GM12878 (cell line): Measurements from ENCODE around the gene UBXN4. TPM values are rescaled to one million over a fixed set of nuclear protein-coding genes. Genes with fewer than 3 reads are reported as not detected.

Experiments used
- ATAC-seq: fragments of 200-7000 bp; cut with Tn5 transposase; 3 replicates; pipeline ENCODE4 v1.9.1; 2020; ENCODE audit warnings: mild to moderate bottlenecking, moderate library complexity
- BruUV-seq: library from RNA; stranded (reverse); fragments of 400-500 nt; replicated peaks from 2 replicates; lab custom pipeline; 2021; lab: Mats Ljungman, UMichigan
- CTCF ChIA-PET: fragments of 300-600 bp; sonication (Branson Sonifier 250); formaldehyde crosslinking; extraction: SDS; loops from one replicate; lab custom pipeline; 2021; ENCODE audit warnings: inconsistent platforms; lab: Yijun Ruan, JAX
- POLR2A ChIA-PET: fragments of 350-600 bp; formaldehyde crosslinking; extraction: SDS; loops from one replicate; lab custom pipeline; 2021; ENCODE audit warnings: inconsistent platforms; lab: Charles Lee
- RAD21 ChIA-PET: fragments of 300-600 bp; sonication (Branson Sonifier 250); formaldehyde crosslinking; loops from one replicate; lab custom pipeline; 2023; ENCODE audit warnings: antibody characterized with exemption; ENCODE audit not compliant: unreplicated experiment; lab: Charles Lee
- SMC1A ChIA-PET: fragments of 300-600 bp; sonication (Branson Sonifier 250); formaldehyde crosslinking; loops from one replicate; lab custom pipeline; 2023; ENCODE audit not compliant: unreplicated experiment, uncharacterized antibody; lab: Charles Lee
- DNase-seq: peaks from one replicate; pipeline ENCODE4 v3.0.0-alpha.2; 2011; ENCODE audit warnings: low read depth, low spot score
- FAIRE-seq: peaks from 3 replicates; lab custom pipeline; 2011; peaks lifted over from hg19 to GRCh38; lab: Jason Lieb, UNC
- H2AFZ ChIP-seq: 2 replicates; pipeline ENCODE4 v1.6.0; 2011; ENCODE audit warnings: low read depth, low read length, control low read depth; ENCODE audit not compliant: control insufficient read depth
- H3K27ac ChIP-seq: 2 replicates; pipeline ENCODE4 v1.5.1; 2011; ENCODE audit warnings: control low read depth; ENCODE audit not compliant: control insufficient read depth, insufficient read depth
- H3K27me3 ChIP-seq, 2 experiments: replicated peaks in 1 of 2; 2 replicates each; pipeline versions ENCODE4 v1.6.0 to v1.6.1; 2011; ENCODE audit warnings: low read length in 1 of 2; ENCODE audit not compliant: control insufficient read depth in 2 of 2, insufficient read depth in 2 of 2
- H3K36me3 ChIP-seq, 2 experiments: 2 replicates each; pipeline ENCODE4 v1.5.1; 2011; ENCODE audit warnings: low read length in 1 of 2; ENCODE audit not compliant: control insufficient read depth in 2 of 2, insufficient read depth in 2 of 2
- H3K4me1 ChIP-seq: 2 replicates; pipeline ENCODE4 v1.6.1; 2011; ENCODE audit warnings: mild to moderate bottlenecking, low read length, moderate library complexity, mixed read lengths; ENCODE audit not compliant: control insufficient read depth, insufficient read depth
- H3K4me2 ChIP-seq: 2 replicates; pipeline ENCODE4 v1.6.0; 2011; ENCODE audit warnings: control low read depth; ENCODE audit not compliant: control insufficient read depth, insufficient read depth
- H3K4me3 ChIP-seq: fragments of 200-600 bp; sonication (generic); 2 replicates; pipeline ENCODE4 v1.5.1; 2016
- H3K79me2 ChIP-seq: 2 replicates; pipeline ENCODE4 v1.6.0; 2011; ENCODE audit warnings: low read length; ENCODE audit not compliant: control insufficient read depth, insufficient read depth
- H3K9ac ChIP-seq: 2 replicates; pipeline ENCODE4 v1.8.0; 2011; ENCODE audit warnings: low read length, control low read depth, mixed read lengths; ENCODE audit not compliant: control insufficient read depth, insufficient read depth
- H3K9me3 ChIP-seq: replicated peaks from 3 replicates; pipeline ENCODE4 v1.5.1; 2011; ENCODE audit warnings: mild to moderate bottlenecking, low read length; ENCODE audit not compliant: control insufficient read depth, insufficient read depth
- H4K20me1 ChIP-seq: 2 replicates; pipeline ENCODE4 v1.6.0; 2011; ENCODE audit not compliant: control insufficient read depth, insufficient read depth
- BACH1 ChIP-seq: fragments of 450-650 bp; IDR thresholded peaks from 2 replicates; pipeline ENCODE4 v1.6.1; 2017; ENCODE audit warnings: mild to moderate bottlenecking, borderline replicate concordance
- BHLHE40 ChIP-seq, 2 experiments: fragments of 450-650 bp in 1 of 2; IDR thresholded peaks; 2 replicates each; pipeline ENCODE4 v1.6.1; 2011 to 2017; ENCODE audit warnings: low read depth in 2 of 2, borderline replicate concordance in 1 of 2, improper control_type of control experiment in 1 of 2, low read length in 1 of 2, mild to moderate bottlenecking in 1 of 2
- CBX5 ChIP-seq: sonication (generic); IDR thresholded peaks from 2 replicates; pipeline ENCODE4 v1.6.1; 2016; ENCODE audit warnings: low read depth, moderate library complexity, mild to moderate bottlenecking, inconsistent platforms
- CUX1 ChIP-seq: IDR thresholded peaks from 2 replicates; pipeline ENCODE4 v1.6.1; 2012; ENCODE audit warnings: improper control_type of control experiment, low read depth, low read length; ENCODE audit not compliant: insufficient replicate concordance
- DPF2 ChIP-seq: fragments of 450-650 bp; IDR thresholded peaks from 2 replicates; pipeline ENCODE4 v1.6.1; 2017; ENCODE audit warnings: mild to moderate bottlenecking
- FOXM1 ChIP-seq: IDR thresholded peaks from 2 replicates; pipeline ENCODE4 v1.6.1; 2012; ENCODE audit warnings: low read depth, mild to moderate bottlenecking, inconsistent platforms, low read length, moderate library complexity
- HDAC2 ChIP-seq: fragments of 200-600 bp; sonication (generic); IDR thresholded peaks from 2 replicates; pipeline ENCODE4 v1.6.1; 2017
- IKZF2 ChIP-seq, 2 experiments: fragments of 450-650 bp; IDR thresholded peaks; 2 replicates each; pipeline ENCODE4 v1.6.1; 2017; ENCODE audit warnings: mild to moderate bottlenecking in 2 of 2, moderate library complexity in 2 of 2
- KDM1A ChIP-seq: fragments of 200-600 bp; sonication (generic); IDR thresholded peaks from 2 replicates; pipeline ENCODE4 v1.6.1; 2016; ENCODE audit warnings: borderline replicate concordance
- MAX ChIP-seq: IDR thresholded peaks from 2 replicates; pipeline ENCODE4 v1.6.1; 2012; ENCODE audit warnings: low read depth, low read length, improper control_type of control experiment
- PML ChIP-seq: IDR thresholded peaks from 2 replicates; pipeline ENCODE4 v1.6.1; 2012; ENCODE audit warnings: low read length, inconsistent platforms
- SIX5 ChIP-seq: IDR thresholded peaks from 2 replicates; pipeline ENCODE4 v1.6.1; 2011; ENCODE audit warnings: mild to moderate bottlenecking, low read depth, low read length, moderate library complexity; ENCODE audit not compliant: severe bottlenecking
- SUZ12 ChIP-seq: fragments of 200-600 bp; sonication (generic); IDR thresholded peaks from one replicate; pipeline ENCODE4 v1.6.1; 2018; ENCODE audit warnings: antibody characterized with exemption, mild to moderate bottlenecking; ENCODE audit not compliant: unreplicated experiment
- USF2 ChIP-seq: IDR thresholded peaks from 2 replicates; pipeline ENCODE4 v1.6.1; 2011; ENCODE audit warnings: low read depth, low read length, improper control_type of control experiment, borderline replicate concordance
- ZNF217 ChIP-seq: fragments of 450-650 bp; IDR thresholded peaks from 2 replicates; pipeline ENCODE4 v1.6.1; 2017; ENCODE audit warnings: antibody characterized with exemption, mild to moderate bottlenecking
- ZNF274 ChIP-seq: IDR thresholded peaks from one replicate; pipeline ENCODE4 v1.8.0; 2011; ENCODE audit not compliant: insufficient read length, insufficient read depth
- WGBS: methylation state at CpG from one replicate; pipeline ENCODE4 v1.1.6; 2016; ENCODE audit warnings: low lambda C conversion rate; ENCODE audit not compliant: insufficient replicate concordance, insufficient coverage; ENCODE audit errors: missing lambda C conversion rate; 5-methylcytosine and 5-hydroxymethylcytosine counted together
- in situ Hi-C: fragments of 300-500 bp; cut with MboI; formaldehyde crosslinking; loops from 9 replicates; pipeline ENCODE4 v1.14.3; 2018; ENCODE audit warnings: mixed read lengths
- intact Hi-C: fragments of 100-400 bp; cut with micrococcal nuclease; formaldehyde crosslinking; loops from one replicate; pipeline ENCODE4 v1.14.2; 2022; ENCODE audit not compliant: unreplicated experiment
- polyA plus RNA-seq, 11 experiments: library from polyadenylated mRNA; depleted of rRNA in 4 of 11; unstranded in 6 of 11; stranded (reverse) in 5 of 11; fragments of >200 nt; fragmentation: Nextera tagmentation in 4 of 11; fragmentation: Illumina TruSeq in 1 of 11; extraction: Ambion mirVana in 4 of 11; extraction: Trizol in 1 of 11; gene quantifications; 1 replicate in 1 of 11; 2 replicates in 10 of 11; pipeline versions ENCODE4 v1.2.1 to v1.2.3, GENCODE V29; 2011 to 2016; ENCODE audit warnings: inconsistent platforms in 2 of 11, missing spikeins in 2 of 11, low read depth in 1 of 11
- total RNA-seq, 4 experiments: library from RNA; depleted of rRNA in 3 of 4; stranded (reverse); fragments of >200 nt in 3 of 4; fragmentation: Illumina TruSeq in 1 of 4; extraction: Trizol in 1 of 4; gene quantifications; 2 replicates each; pipeline versions ENCODE4 v1.2.1 to v1.2.3, GENCODE V29; 2013 to 2021

Gene UBXN4
- total and polyA plus RNA-seq, 10 of the 15 experiments (the other 5 are each of a cell fraction or from before 2014, with no cell fraction given): 52.6 to 133 (median 71.9) TPM

- ChIA-PET RAD21 (interaction anchor here (0.7 kb wide), 1 partner anchor 582 kb away, joined by 3 read pairs; no protein-coding TSS in a partner anchor), CTCF (interaction anchor here (1.9 kb wide), 1 partner anchor 28 kb away, joined by 9 read pairs; no protein-coding TSS in a partner anchor), SMC1A (interaction anchor here (1.4 to 2.1 kb wide), 4 partner anchors 8 to 558 kb away, joined by 3 to 6 read pairs (median 5); no protein-coding TSS in a partner anchor), POLR2A (interaction anchor here (0.5 kb wide), 1 partner anchor 504 kb away, joined by 4 read pairs; no protein-coding TSS in a partner anchor)
- H3K9ac ChIP-seq: no peak overlapping the region
- in situ Hi-C loops (no loop called here), intact Hi-C loops (no loop called here)
- H3K4me3 ChIP-seq: no peak overlapping the region
- WGBS: 57% methylated on average over 9 of the region's 11 CpGs
- FAIRE-seq (no peak), DNase-seq (no peak), ATAC-seq (peak; percentile 56)
- TF ChIP-seq DPF2: no peak
- TF ChIP-seq PML: no peak
- TF ChIP-seq SIX5: no peak
- no peak for TF ChIP-seq IKZF2 (IDR thresholded peaks at IDR 0.05)
- no peak for TF ChIP-seq CBX5
- no peak for TF ChIP-seq KDM1A
- TF ChIP-seq HDAC2: no peak
- no peak for TF ChIP-seq BACH1
- TF ChIP-seq ZNF274: no peak
- TF ChIP-seq FOXM1: no peak
- no peak for TF ChIP-seq MAX
- no peak for TF ChIP-seq USF2
- no peak for TF ChIP-seq ZNF217
- TF ChIP-seq SUZ12: no peak
- no peak for TF ChIP-seq CUX1
- no peak for TF ChIP-seq BHLHE40 (IDR thresholded peaks at IDR 0.05; ENCODE audit: borderline replicate concordance in 1 of 2, low read depth in 2 of 2, low read length in 1 of 2)
- peaks cover 3% of the 10 kb centered on the region; the same call in 1 of the 2 replicates for H3K79me2 ChIP-seq
- H3K27me3 ChIP-seq: no peaks in the 10 kb centered on the region
- H4K20me1 ChIP-seq: no peaks in the 10 kb centered on the region
- H3K27ac ChIP-seq: no peak overlapping the region
- no peak overlapping the region; the same call in 1 of the 2 replicates for H3K4me2 ChIP-seq
- peaks cover 7% of the 10 kb centered on the region for H3K9me3 ChIP-seq
- peak overlapping the region; percentile 53 for H2AFZ ChIP-seq
- H3K36me3 ChIP-seq: no peaks in the 10 kb centered on the region
- peaks cover 24% of the 10 kb centered on the region for H3K4me1 ChIP-seq
- BruUV-seq: no TSS peak
Measured at GRCh38 chr2:135825550-135826176, 84.0 kb downstream of the UBXN4 start.
